ENCODE data around the gene C8B.

The C8B gene

DNA sequence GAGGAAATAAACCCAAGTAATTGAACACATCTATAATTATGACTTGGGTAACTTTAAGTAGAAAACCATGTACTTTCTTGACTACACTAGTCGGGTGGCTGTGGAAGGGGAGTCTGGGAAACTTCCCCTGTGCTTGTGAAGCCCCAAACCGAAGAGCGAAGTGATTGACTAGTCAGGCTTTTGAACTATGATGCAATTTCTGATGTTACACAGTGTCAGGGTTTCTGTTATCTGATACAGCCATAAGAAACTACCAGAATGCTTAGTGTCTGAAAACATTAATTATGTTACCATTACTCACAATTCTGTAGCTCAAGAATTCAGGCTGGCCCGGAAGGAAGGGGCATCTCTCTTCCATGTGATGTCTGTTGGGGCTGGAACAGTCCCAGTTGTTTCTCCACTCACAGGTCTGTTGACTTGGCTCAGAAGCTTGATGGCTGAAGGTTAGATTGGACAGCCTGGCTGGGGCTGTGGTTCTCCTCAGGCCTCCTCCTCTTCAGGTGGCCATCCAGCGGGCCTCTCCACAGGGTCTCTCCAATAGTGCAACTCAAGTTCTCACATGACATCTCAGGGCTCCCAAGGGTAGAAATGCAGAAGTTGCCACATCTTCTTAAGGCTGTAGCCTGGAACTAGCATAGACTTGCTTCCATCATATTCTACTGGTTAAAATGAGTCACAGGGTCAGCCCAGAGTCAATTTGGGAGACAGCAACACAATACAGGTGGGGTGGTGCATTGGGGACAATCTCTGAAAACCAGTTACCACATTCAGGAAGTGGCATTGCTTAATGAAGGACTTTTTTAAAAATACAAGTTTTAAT, 8.3 kb upstream of the C8B start:
- in situ Hi-C loops (cut with MboI; ENCODE audit: low sequenced_read_pairs) = no loop called here

DNA sequence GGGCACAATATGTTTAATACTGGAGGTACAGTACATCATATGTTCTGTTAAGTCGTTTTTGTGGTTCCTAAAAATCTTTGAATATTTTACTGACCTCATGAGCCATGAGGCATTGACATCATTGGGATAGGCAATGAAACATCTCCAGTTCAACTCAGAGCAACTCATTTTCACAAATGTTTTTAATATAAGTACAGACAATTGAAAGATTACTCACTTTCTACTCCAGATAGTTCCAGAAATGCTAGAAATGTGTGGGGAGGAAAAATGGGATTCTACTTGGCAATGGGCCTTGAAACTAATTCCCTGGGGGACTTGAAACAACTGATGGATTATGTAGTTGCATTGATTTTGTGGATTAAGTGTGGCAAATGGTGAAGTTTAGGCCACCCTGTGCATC, 7.2 kb upstream of the C8B start:
- in situ Hi-C loops (cut with MboI; ENCODE audit: low sequenced_read_pairs) = no loop called here

GRCh38 chr1:56970280-56970679, 4.5 kb upstream of the C8B start:
- in situ Hi-C loops (cut with MboI; ENCODE audit: low sequenced_read_pairs) = no loop called here

DNA sequence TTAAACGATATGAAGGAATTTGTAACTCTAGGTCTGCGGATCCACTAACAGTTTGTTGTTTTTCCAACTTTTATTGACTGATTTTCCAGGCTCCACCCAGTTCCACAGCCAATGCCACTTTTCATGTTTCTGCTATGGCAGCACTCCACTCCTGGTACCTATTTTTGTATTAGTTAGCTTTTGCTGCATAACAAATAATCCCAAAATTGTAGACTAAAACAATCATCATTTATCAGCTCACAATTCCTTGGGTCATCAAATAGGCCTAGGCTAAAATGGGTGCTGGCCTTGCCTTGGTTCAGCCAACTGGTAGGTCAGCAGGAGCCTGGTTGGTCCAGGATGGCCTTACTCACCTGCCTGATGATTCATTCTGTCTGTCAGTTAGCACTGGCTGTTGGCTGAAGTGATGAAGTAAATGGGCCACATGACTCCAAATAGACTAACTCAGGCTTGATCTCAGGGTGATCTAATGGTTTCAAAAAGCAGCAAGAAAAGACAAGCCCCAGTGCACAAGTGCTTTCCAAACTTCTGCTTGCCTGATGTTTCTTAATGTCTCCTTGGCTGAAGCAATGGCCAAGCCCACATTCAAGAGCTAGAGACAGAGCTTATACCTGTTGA, 3.2 kb upstream of the C8B start:
- in situ Hi-C loops (cut with MboI; ENCODE audit: low sequenced_read_pairs) = no loop called here

- in situ Hi-C loops (cut with MboI; ENCODE audit: low sequenced_read_pairs) = no loop called here
Measured at GRCh38 chr1:56967900-56968832, 2.4 kb upstream of the C8B start.

DNA sequence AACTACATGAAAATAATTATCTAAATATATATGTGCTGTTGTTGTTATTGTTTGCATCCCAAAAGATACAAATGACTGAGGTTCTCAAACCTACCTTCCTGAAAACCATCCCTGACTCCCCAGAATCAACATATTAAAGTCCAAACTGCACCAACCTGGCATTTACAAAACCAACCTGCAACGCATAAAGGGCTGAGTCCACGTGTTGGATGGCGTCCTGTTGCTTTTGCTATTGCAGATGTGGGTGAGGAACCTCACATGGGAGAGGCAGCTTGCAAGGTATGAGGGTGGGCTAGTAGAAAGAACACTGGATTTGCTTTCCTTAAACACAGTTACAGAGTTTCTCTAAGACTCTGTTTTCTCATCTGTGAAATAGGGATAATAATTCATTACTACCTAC, 1.5 kb upstream of the C8B start:
- in situ Hi-C loops (cut with MboI; ENCODE audit: low sequenced_read_pairs) = no loop called here

DNA sequence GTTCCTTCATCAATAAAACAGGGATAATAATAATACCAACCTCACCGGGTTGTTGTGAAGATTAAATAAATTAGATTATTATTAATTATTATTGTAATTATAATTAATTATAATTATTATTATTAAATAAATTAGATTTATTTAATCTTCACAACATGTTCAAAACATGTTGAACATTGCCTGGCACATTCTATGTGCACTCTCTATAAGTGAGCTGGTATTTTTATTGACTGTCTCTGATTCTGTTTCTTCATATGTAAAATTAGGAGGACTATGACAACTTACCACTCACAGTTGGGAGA, 834 bp upstream of the C8B start:
- in situ Hi-C loops (cut with MboI; ENCODE audit: low sequenced_read_pairs) = no loop called here

DNA sequence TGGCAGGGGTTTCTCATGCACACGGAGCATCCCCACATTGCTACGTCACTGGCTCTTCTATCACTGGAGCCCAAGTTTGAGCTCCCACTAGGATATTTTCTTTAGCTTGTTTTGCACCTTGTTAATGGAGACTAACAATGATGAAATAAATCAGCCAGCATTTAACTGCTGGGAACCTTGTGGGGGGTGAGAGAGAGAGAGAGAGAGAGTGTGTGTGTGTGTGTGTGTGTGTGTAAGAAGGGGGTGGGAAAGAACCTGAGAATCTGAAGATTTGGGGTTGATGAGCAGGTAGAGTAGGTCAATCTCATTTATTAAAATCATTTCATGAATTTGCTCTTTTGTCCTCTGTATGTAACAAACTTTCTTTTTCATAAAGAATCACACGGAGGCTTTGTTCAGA, 624 bp downstream of the C8B start:
- in situ Hi-C loops (cut with MboI; ENCODE audit: low sequenced_read_pairs) = no loop called here

DNA sequence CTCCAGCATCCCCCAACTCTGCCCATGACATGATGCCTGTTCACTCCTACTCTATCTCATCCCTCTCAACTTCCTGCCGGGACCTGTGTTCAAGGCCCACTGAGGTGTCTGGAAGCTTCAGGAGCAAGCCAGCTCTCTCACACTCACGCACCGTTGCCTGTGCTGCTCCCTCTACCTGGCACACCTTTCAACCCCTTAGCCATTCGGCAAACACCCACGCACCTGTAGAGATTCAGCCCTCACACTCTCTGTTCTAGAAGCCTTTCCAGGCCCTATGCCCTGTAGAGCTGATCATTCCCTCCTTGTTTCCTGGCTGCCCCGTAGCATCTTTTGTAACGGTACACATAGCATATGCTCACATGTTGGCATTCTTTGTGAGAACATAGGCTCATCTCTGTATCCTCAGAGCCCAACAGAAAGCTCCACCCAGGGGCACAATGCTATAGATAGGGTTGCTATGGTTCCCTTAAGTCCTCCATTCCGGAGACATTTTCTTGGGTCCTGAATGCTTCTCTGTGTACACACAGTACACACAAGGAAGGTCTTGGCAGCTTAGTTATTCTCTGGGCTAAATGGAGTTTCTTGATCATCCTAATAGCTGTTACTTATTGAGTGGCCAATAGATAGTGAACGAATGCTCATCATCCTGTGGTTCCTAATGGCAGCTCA, 1.3 kb downstream of the C8B start:
- in situ Hi-C loops (cut with MboI; ENCODE audit: low sequenced_read_pairs) = no loop called here

DNA sequence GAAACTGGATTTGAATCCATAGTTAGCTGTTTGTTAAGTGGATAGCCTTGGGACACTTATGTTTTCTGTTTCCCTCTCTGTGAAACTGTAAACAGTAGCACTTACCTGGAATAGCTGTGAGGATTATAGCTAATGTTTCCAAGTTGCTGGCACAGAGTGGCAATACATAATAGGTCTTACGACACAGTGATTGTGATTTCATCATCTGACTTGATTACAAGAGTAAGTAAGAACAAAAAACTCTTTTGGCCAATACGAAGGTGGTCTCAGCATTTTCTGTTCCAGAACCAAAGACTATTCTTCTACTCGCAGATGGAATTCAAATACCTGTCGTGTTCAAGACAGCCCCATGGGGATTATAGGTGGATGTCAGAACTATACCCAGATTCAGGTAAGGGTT, 2.1 kb downstream of the C8B start:
- in situ Hi-C loops (cut with MboI; ENCODE audit: low sequenced_read_pairs) = no loop called here

DNA sequence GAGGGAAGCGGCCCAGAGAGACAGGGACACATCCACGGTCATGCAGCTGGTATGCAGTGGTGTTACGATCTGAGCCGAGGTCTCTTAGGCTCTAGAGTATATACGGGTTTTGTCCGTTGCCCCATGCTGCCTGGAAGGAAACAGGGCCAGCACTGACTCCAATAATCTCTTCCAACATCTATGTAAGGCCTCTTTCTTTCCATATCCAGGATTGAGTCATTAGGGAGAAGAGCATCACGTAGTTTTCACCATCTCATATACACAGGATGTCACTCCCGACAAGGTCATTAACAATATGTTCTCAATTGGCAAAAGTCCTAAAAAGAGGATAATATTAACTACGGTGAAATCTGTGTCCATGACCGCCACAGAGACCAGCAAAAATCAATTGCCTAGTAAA, 4.4 kb downstream of the C8B start:
- in situ Hi-C loops (cut with MboI; ENCODE audit: low sequenced_read_pairs) = no loop called here

- in situ Hi-C loops (cut with MboI; ENCODE audit: low sequenced_read_pairs) = no loop called here
Measured at GRCh38 chr1:56958526-56958925, 7.3 kb downstream of the C8B start.

GRCh38 chr1:56957931-56958330, 7.9 kb downstream of the C8B start:
- in situ Hi-C loops (cut with MboI; ENCODE audit: low sequenced_read_pairs) = no loop called here

- in situ Hi-C loops (cut with MboI; ENCODE audit: low sequenced_read_pairs) = no loop called here
Measured at GRCh38 chr1:56954664-56955063, 11.2 kb downstream of the C8B start.

DNA sequence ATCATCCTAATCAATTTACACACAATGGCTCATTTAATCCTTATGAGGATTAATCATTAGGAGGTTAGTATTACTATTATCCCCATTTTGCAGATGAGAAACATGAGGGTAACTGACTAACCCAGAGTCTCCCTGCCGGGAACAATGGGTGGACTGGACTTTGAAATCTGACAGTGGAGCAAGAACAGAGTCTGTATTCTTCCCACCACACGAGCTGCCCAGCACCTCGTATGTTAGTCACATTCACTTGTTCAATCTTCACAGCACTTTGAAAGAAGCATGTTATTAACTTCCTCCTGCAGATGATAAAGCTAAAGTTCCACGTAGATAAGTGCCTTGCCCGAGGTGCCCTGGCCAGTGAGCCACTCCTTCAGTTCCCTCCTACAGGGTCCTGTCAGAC, 12.4 kb downstream of the C8B start:
- in situ Hi-C loops (cut with MboI; ENCODE audit: low sequenced_read_pairs) = no loop called here

DNA sequence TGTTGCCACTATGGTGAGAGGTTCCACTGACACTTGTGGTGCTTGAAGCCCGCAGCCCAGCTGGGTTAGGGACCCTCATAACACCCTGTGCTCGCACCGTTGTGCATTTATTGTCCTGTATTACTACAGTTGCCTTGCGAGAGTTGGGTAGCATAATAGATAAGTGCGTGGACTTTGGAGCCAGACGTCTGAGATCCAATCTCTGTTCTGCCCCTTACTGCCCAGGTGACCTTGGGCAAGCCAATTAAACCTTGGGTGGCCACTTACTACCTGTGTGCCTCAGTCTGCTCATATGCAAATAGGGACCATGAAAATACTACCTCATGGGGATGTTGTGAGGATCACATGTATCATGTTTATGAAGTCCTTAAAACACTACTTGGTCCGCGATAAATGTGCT, 13.3 kb downstream of the C8B start:
- in situ Hi-C loops (cut with MboI; ENCODE audit: low sequenced_read_pairs) = no loop called here

- in situ Hi-C loops (cut with MboI; ENCODE audit: low sequenced_read_pairs) = no loop called here
Measured at GRCh38 chr1:56948403-56949023, 17.3 kb downstream of the C8B start.

DNA sequence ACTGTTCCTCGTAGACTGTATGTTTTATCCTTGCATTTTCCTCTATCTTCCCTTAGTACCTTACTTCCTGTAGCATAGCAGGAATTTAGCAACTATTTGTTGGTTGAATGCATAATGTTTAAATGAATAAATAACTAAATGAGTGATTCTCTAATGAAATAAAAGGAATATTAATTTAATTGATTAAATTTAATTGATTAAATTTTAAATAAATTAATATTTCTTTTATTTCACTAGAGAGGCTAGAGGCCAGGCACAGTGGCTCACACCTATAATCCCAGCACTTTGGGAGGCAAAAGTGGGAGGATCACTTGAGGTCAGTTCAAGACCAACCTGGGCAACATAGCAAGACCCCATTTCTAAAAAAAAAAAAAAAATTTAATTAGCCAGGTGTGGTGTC, 25.8 kb downstream of the C8B start:
- in situ Hi-C loops (cut with MboI; ENCODE audit: low sequenced_read_pairs) = no loop called here

- in situ Hi-C loops (cut with MboI; ENCODE audit: low sequenced_read_pairs) = no loop called here
Measured at GRCh38 chr1:56939209-56939608, 26.6 kb downstream of the C8B start.

DNA sequence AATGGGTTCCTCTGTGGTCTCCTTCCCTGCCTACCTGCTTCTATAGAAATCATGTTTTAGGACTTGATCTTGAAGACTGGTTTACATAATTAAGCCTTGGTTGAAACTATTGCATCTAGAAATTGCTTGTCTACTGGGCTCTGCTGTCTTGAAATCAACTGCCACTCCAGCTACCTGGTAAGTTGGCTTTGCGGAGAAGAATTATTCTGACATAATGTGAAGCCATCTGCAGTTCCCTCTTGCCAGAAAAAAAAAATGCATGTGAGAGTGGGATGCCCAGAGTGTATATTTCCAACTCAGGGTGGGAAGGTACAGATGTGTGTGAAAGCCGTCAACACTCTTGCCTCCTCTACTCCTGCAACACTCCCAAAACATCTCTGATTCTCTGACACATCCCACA, 27.2 kb downstream of the C8B start:
- in situ Hi-C loops (cut with MboI; ENCODE audit: low sequenced_read_pairs) = no loop called here

Data from hTERT RPE-1 (cell line).